SK-N-SH (cell line): Measurements from ENCODE around the gene MXI1. TPM values are rescaled to one million over a fixed set of nuclear protein-coding genes. Genes with fewer than 3 reads are reported as not detected.

Source experiments
- CTCF ChIA-PET: fragments of 300-600, 350-600 bp; formaldehyde crosslinking; extraction: SDS; loops from one replicate; lab custom pipeline; 2021; lab: Yijun Ruan, JAX
- POLR2A ChIA-PET: fragments of 350-600 bp; sonication (Branson Sonifier 250); formaldehyde crosslinking; extraction: SDS; loops from one replicate; lab custom pipeline; 2020; ENCODE audit warnings: antibody characterized with exemption, inconsistent platforms; lab: Yijun Ruan, JAX
- DNase-seq: peaks from one replicate; pipeline ENCODE4 v3.0.0; 2012
- H2AFZ ChIP-seq: fragments of 200-600 bp; sonication (generic); 2 replicates; pipeline ENCODE4 v1.8.1; 2016; ENCODE audit warnings: antibody characterized with exemption, mild to moderate bottlenecking, low read depth
- H3F3A ChIP-seq: fragments of 200-600 bp; sonication (generic); replicated peaks from 2 replicates; pipeline ENCODE3; 2016; ENCODE audit warnings: antibody characterized with exemption, mild to moderate bottlenecking; ENCODE audit not compliant: insufficient read depth
- H3K27ac ChIP-seq, 2 experiments: fragments of 200-500 bp in 1 of 2; fragments of 200-600 bp in 1 of 2; sonication (Bioruptor generic) in 1 of 2; sonication (generic), shearing (Covaris generic) in 1 of 2; 2 replicates each; pipeline versions ENCODE4 v1.5.1 to v1.6.1; 2014 to 2016; ENCODE audit warnings: low read depth in 2 of 2, inconsistent platforms in 1 of 2, low read length in 1 of 2, mild to moderate bottlenecking in 1 of 2, mixed read lengths in 1 of 2
- H3K27me3 ChIP-seq: fragments of 200-600 bp; sonication (generic), shearing (Covaris generic); 2 replicates; pipeline ENCODE4 v1.6.1; 2016; ENCODE audit warnings: mixed run types; ENCODE audit not compliant: insufficient read depth
- H3K36me3 ChIP-seq, 2 experiments: fragments of 200-500 bp in 1 of 2; fragments of 200-600 bp in 1 of 2; sonication (Bioruptor generic) in 1 of 2; sonication (generic) in 1 of 2; replicated peaks in 1 of 2; 2 replicates each; pipeline versions ENCODE3 to v1.5.1; 2014 to 2016; ENCODE audit warnings: low read length in 1 of 2, mild to moderate bottlenecking in 1 of 2; ENCODE audit not compliant: insufficient read depth in 2 of 2, control insufficient read depth in 1 of 2
- H3K4me1 ChIP-seq, 2 experiments: fragments of 200-500 bp in 1 of 2; fragments of 200-600 bp in 1 of 2; sonication (Bioruptor generic) in 1 of 2; sonication (generic), shearing (Covaris generic) in 1 of 2; 2 replicates each; pipeline versions ENCODE4 v1.5.1 to v1.6.1; 2014 to 2016; ENCODE audit warnings: low read depth in 1 of 2, low read length in 1 of 2, mixed run types in 1 of 2; ENCODE audit not compliant: insufficient read depth in 2 of 2, control insufficient read depth in 1 of 2
- H3K4me2 ChIP-seq: fragments of 200-600 bp; sonication (generic), shearing (Covaris generic); 2 replicates; pipeline ENCODE4 v1.6.1; 2017; ENCODE audit warnings: mixed run types
- H3K4me3 ChIP-seq, 2 experiments: fragments of 200-500 bp in 1 of 2; fragments of 200-600 bp in 1 of 2; sonication (Bioruptor generic) in 1 of 2; sonication (generic), shearing (Covaris generic) in 1 of 2; 2 replicates each; pipeline versions ENCODE4 v1.5.1 to v1.8.1; 2014 to 2016; ENCODE audit warnings: low read depth in 2 of 2, inconsistent platforms in 1 of 2, low read length in 1 of 2, mild to moderate bottlenecking in 1 of 2, mixed read lengths in 1 of 2, moderate library complexity in 1 of 2
- H3K79me2 ChIP-seq: fragments of 200-600 bp; sonication (generic); 2 replicates; pipeline ENCODE4 v1.8.1; 2017; ENCODE audit warnings: mild to moderate bottlenecking; ENCODE audit not compliant: insufficient read depth
- H3K9ac ChIP-seq: fragments of 200-600 bp; sonication (generic); 2 replicates; pipeline ENCODE4 v1.6.1; 2017; ENCODE audit warnings: mixed run types
- H3K9me2 ChIP-seq: fragments of 200-600 bp; sonication (generic); 2 replicates; pipeline ENCODE4 v1.6.1; 2017; ENCODE audit warnings: mixed run types
- H3K9me3 ChIP-seq: fragments of 200-600 bp; sonication (generic); 2 replicates; pipeline ENCODE4 v1.6.1; 2017; ENCODE audit warnings: mixed run types, mild to moderate bottlenecking, moderate library complexity
- H4K20me1 ChIP-seq: fragments of 200-600 bp; sonication (generic); 2 replicates; pipeline ENCODE4 v1.6.1; 2017; ENCODE audit warnings: mild to moderate bottlenecking, mixed run types; ENCODE audit not compliant: insufficient read depth
- CHD2 ChIP-seq: fragments of 150-350 bp; IDR thresholded peaks from 2 replicates; pipeline ENCODE4 v1.6.1; 2018; ENCODE audit warnings: low read length; ENCODE audit not compliant: partially characterized antibody
- CTCF ChIP-seq: fragments of 200-600 bp; sonication (generic); IDR thresholded peaks from 2 replicates; pipeline ENCODE4 v1.6.1; 2017; ENCODE audit warnings: antibody characterized with exemption, mild to moderate bottlenecking, moderate library complexity
- GATA2 ChIP-seq: sonication (generic); formaldehyde crosslinking; IDR thresholded peaks from 2 replicates; pipeline ENCODE4 v1.5.0; 2020; ENCODE audit warnings: mild to moderate bottlenecking, missing genetic modification reagents
- IRF3 ChIP-seq: fragments of 150-350 bp; IDR thresholded peaks from 2 replicates; pipeline ENCODE4 v1.6.1; 2016; ENCODE audit warnings: mild to moderate bottlenecking, low read depth, low read length
- MAX ChIP-seq: IDR thresholded peaks from 2 replicates; pipeline ENCODE4 v1.4.0; 2012; ENCODE audit warnings: low read depth
- MXI1 ChIP-seq: IDR thresholded peaks from 2 replicates; pipeline ENCODE4 v1.6.1; 2012; ENCODE audit warnings: mild to moderate bottlenecking, low read depth, low read length, improper control_type of control experiment
- NFIC ChIP-seq: IDR thresholded peaks from 2 replicates; pipeline ENCODE4 v1.4.0; 2012; ENCODE audit warnings: borderline replicate concordance
- PBX3 ChIP-seq: IDR thresholded peaks from 2 replicates; pipeline ENCODE4; 2012
- POLR2AphosphoS5 ChIP-seq: IDR thresholded peaks from 2 replicates; pipeline ENCODE4 v1.6.1; 2012; ENCODE audit warnings: low read depth, low read length
- RAD21 ChIP-seq: IDR thresholded peaks from 2 replicates; pipeline ENCODE4 v1.6.1; 2012; ENCODE audit warnings: mild to moderate bottlenecking, low read length
- RFX5 ChIP-seq: IDR thresholded peaks from 2 replicates; pipeline ENCODE4 v1.6.1; 2012; ENCODE audit warnings: mild to moderate bottlenecking, improper control_type of control experiment, low read length
- SIN3A ChIP-seq: IDR thresholded peaks from 2 replicates; pipeline ENCODE4 v1.6.1; 2012; ENCODE audit warnings: low read depth, mild to moderate bottlenecking, low read length, moderate library complexity, borderline replicate concordance
- SMC3 ChIP-seq: IDR thresholded peaks from 2 replicates; pipeline ENCODE4 v1.6.1; 2012; ENCODE audit warnings: low read depth, low read length, improper control_type of control experiment
- TAF1 ChIP-seq: IDR thresholded peaks from 2 replicates; pipeline ENCODE4 v1.6.1; 2012; ENCODE audit warnings: low read depth, mild to moderate bottlenecking, low read length, moderate library complexity, borderline replicate concordance
- TCF12 ChIP-seq: IDR thresholded peaks from 2 replicates; pipeline ENCODE4 v1.4.0; 2012
- USF1 ChIP-seq: IDR thresholded peaks from 2 replicates; pipeline ENCODE4 v1.4.0; 2012; ENCODE audit warnings: low read depth, borderline replicate concordance
- ZBTB33 ChIP-seq: IDR thresholded peaks from 2 replicates; pipeline ENCODE4 v1.4.0; 2012; ENCODE audit warnings: low read depth, borderline replicate concordance
- WGBS: methylation state at CpG from one replicate; pipeline ENCODE4 v1.1.6; 2017; ENCODE audit warnings: low lambda C conversion rate; 5-methylcytosine and 5-hydroxymethylcytosine counted together
- polyA plus RNA-seq, 3 experiments: library from polyadenylated mRNA; depleted of rRNA; stranded (reverse); fragments of >200 nt; gene quantifications; 2 replicates each; pipeline ENCODE4 v1.2.3, GENCODE V29; 2012

Gene MXI1
- polyA plus RNA-seq, 1 of the 3 experiments (the other 2 are of a cell fraction): 13.8 TPM

- Histone ChIP-seq H3K4me1 (peaks cover 0 to 15% of the 10 kb centered on the region in 2 experiments; a peak in 3 of 4 replicates), H3F3A (peaks cover 12% of the 10 kb centered on the region), H3K9ac (peak overlapping the region; percentile 90), H3K9me2 (no peaks in the 10 kb centered on the region), H4K20me1 (no peaks in the 10 kb centered on the region), H3K4me3 (peak overlapping the region; percentile 79 to 88), H2AFZ (peak overlapping the region; percentile 94), H3K27me3 (no peaks in the 10 kb centered on the region), H3K9me3 (no peaks in the 10 kb centered on the region), H3K36me3 (no peaks in the 10 kb centered on the region), H3K4me2 (peak overlapping the region; percentile 100), H3K27ac (peak overlapping the region; percentile 76 to 97), H3K79me2 (no peaks in the 10 kb centered on the region)
- CTCF ChIA-PET: interaction anchor here (0.8 to 4.6 kb wide), 10 partner anchors 12 to 327 kb away, joined by 3 to 27 read pairs (median 4); no protein-coding TSS in a partner anchor
- POLR2A ChIA-PET: interaction anchor here (0.7 to 1.5 kb wide), 9 partner anchors 11 to 249 kb away, joined by 3 to 11 read pairs (median 4); partner anchors contain the start of gene SMNDC1
- WGBS: 0% methylated on average over 56 of the region's 61 CpGs
- DNase-seq: peak; percentile 95
- TF ChIP-seq NFIC (peak; percentile 79; the same call in 1 of the 2 replicates), SMC3 (no peak), IRF3 (peak; percentile 70), RFX5 (peak; percentile 100), ZBTB33 (no peak), RAD21 (no peak), TAF1 (no peak), CHD2 (peak; percentile 50), PBX3 (no peak), MAX (peak; percentile 100), CTCF (no peak), TCF12 (peak; percentile 95), GATA2 (CRISPR knock-in tag) (peak; percentile 74), SIN3A (peak; percentile 64; the same call in 1 of the 2 replicates), USF1 (no peak; the same call in 1 of the 2 replicates), POLR2AphosphoS5 (peak; percentile 53; the same call in 1 of the 2 replicates), MXI1 (peak; percentile 99)
These were observed 3.5 kb downstream of the MXI1 start for GRCh38 chr10:110210674-110211464.
